Measurements from ENCODE around the gene FBRS.
"Not testable (repeated sequence)": the region's sequence is repeated elsewhere in the genome, so short reads cannot be mapped to it uniquely, and the experiment has no call there.

The FBRS gene

DNA sequence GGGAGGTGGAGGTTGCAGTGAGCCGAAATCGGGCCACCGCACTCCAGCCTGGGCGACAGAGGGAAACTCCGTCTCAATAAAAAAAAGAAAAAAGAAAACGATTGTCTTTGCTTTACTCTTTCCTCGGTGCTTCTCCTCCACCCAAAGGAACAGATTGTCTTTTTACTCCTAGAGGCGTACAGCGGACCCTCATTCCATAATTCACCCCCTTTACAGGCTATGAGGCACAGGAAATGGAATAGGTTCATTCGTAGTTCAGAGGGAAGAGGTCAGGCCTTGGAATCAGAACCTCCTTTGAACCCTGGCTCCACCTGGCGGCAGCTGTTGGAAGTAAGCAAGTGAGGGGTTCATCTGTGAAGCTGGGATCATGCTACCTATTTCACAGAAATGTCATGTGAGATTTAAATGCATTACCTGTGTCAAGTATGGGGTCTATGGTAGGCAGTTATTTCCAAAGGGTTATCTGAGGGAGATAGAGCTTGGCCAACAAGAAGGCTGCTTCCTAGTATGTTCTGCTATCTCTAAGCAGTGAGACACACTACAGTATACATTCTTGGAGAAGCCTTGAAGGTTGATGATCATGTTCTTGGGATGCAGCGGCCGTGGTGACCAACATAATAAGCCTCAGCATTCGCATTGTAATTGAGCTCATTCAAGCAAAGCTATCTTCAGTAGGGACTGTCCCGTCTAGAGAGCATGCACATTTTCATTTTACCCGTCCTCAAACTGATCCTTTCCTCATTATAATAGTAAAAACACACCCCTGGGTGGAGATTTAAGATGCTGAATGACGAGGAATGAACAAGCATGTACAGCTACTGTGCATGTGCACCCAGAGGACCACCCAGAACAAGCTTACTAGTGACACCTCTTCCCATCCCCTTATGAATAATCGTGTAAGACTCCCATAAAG is 29.3 kb upstream of the FBRS start:
- intact Hi-C loops (cut with micrococcal nuclease): no loop called here
- Mint-ChIP-seq H3K27ac (peak overlapping the region; percentile 41), H3K9me3 (no peaks in the 10 kb centered on the region), H3K4me3 (peak overlapping the region; percentile 23), H3K27me3 (no peaks in the 10 kb centered on the region), H3K36me3 (ENCODE audit: low read depth) (no peaks in the 10 kb centered on the region), H3K4me1 (ENCODE audit: low read depth) (peaks cover 6% of the 10 kb centered on the region)

GRCh38 chr16:30632454-30632853 is 25.8 kb upstream of the FBRS start:
- not testable (repeated sequence) for H3K36me3 Mint-ChIP-seq (ENCODE audit: low read depth); H3K9me3 Mint-ChIP-seq; H3K27me3 Mint-ChIP-seq; H3K4me3 Mint-ChIP-seq; H3K27ac Mint-ChIP-seq
- H3K4me1 Mint-ChIP-seq (ENCODE audit: low read depth): peaks cover 19% of the 10 kb centered on the region
- intact Hi-C loops (cut with micrococcal nuclease): loop anchor here (10.0 kb wide), 1 partner anchor 62 kb away; the partner anchor contains the start of gene SRCAP

GRCh38 chr16:30633526-30633925 is 24.7 kb upstream of the FBRS start:
- peaks cover 18% of the 10 kb centered on the region for H3K4me1 Mint-ChIP-seq (ENCODE audit: low read depth)
- no peaks in the 10 kb centered on the region for H3K9me3 Mint-ChIP-seq
- intact Hi-C loops (cut with micrococcal nuclease): loop anchor here (10.0 kb wide), 1 partner anchor 61 kb away; the partner anchor contains the start of gene SRCAP
- H3K27ac Mint-ChIP-seq: peak overlapping the region; percentile 93
- no peaks in the 10 kb centered on the region for H3K36me3 Mint-ChIP-seq (ENCODE audit: low read depth)
- H3K4me3 Mint-ChIP-seq: peak overlapping the region; percentile 77
- no peaks in the 10 kb centered on the region for H3K27me3 Mint-ChIP-seq

GRCh38 chr16:30636599-30636998 is 21.6 kb upstream of the FBRS start:
- Mint-ChIP-seq H3K4me1 (ENCODE audit: low read depth) (peaks cover 13% of the 10 kb centered on the region), H3K4me3 (no peak overlapping the region), H3K27ac (peak overlapping the region; percentile 36), H3K27me3 (peaks cover 2% of the 10 kb centered on the region), H3K36me3 (ENCODE audit: low read depth) (no peaks in the 10 kb centered on the region), H3K9me3 (no peaks in the 10 kb centered on the region)
- intact Hi-C loops (cut with micrococcal nuclease): loop anchor here (10.0 kb wide), 1 partner anchor 58 kb away; the partner anchor contains the start of gene SRCAP

GRCh38 chr16:30637139-30637538 is 21.1 kb upstream of the FBRS start:
- intact Hi-C loops (cut with micrococcal nuclease): loop anchor here (10.0 kb wide), 1 partner anchor 58 kb away; the partner anchor contains the start of gene SRCAP
- H3K9me3 Mint-ChIP-seq; H3K4me3 Mint-ChIP-seq; H3K27me3 Mint-ChIP-seq; H3K36me3 Mint-ChIP-seq (ENCODE audit: low read depth): not testable (repeated sequence)
- peaks cover 13% of the 10 kb centered on the region for H3K4me1 Mint-ChIP-seq (ENCODE audit: low read depth)
- H3K27ac Mint-ChIP-seq: peak overlapping the region; percentile 20

- Mint-ChIP-seq H3K4me1 (ENCODE audit: low read depth) (peaks cover 13% of the 10 kb centered on the region), H3K36me3 (ENCODE audit: low read depth) (no peaks in the 10 kb centered on the region), H3K27me3 (peaks cover 2% of the 10 kb centered on the region), H3K4me3 (no peak overlapping the region), H3K9me3 (no peaks in the 10 kb centered on the region), H3K27ac (peak overlapping the region; percentile 20)
- intact Hi-C loops (cut with micrococcal nuclease): loop anchor here (10.0 kb wide), 1 partner anchor 57 kb away; the partner anchor contains the start of gene SRCAP
Measured at GRCh38 chr16:30637944-30638343, 20.3 kb upstream of the FBRS start.

DNA sequence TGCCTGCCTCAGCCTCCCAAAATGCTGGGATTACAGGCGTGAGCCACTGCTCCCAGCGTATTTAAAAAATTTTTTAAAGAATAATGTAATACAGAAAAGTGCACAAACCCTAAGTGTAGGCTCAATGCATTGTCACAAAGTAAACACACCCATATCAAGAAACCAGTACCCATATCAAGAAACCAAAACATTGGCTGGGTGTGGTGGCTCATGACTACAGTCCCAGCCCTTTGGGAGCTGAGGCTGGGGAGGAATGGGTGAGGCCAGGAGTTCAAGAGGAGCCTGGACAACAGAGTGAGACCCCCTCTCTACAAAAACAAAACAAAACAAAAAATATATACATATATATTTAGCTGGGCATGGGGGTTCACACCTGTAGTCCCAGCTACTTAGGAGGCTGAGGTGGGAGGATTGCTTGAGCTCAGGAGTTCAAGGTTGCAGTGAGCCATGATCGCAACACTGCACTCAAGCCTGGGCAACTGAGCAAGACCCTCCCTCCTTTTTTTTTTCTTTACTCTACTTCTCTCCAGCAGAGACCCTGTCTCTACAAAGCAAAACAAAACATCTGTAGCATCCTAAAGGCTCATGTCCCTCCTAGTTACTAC is 16.8 kb upstream of the FBRS start:
- Mint-ChIP-seq H3K27me3 (peaks cover 2% of the 10 kb centered on the region), H3K36me3 (ENCODE audit: low read depth) (no peaks in the 10 kb centered on the region), H3K4me3 (no peak overlapping the region), H3K9me3 (no peaks in the 10 kb centered on the region), H3K4me1 (ENCODE audit: low read depth) (peaks cover 12% of the 10 kb centered on the region), H3K27ac (no peak overlapping the region)
- intact Hi-C loops (cut with micrococcal nuclease): no loop called here

- no peaks in the 10 kb centered on the region for H3K27me3 Mint-ChIP-seq
- intact Hi-C loops (cut with micrococcal nuclease): no loop called here
- H3K4me1 Mint-ChIP-seq (ENCODE audit: low read depth): peaks cover 12% of the 10 kb centered on the region
- H3K36me3 Mint-ChIP-seq (ENCODE audit: low read depth): no peaks in the 10 kb centered on the region
- no peak overlapping the region for H3K4me3 Mint-ChIP-seq
- no peaks in the 10 kb centered on the region for H3K9me3 Mint-ChIP-seq
- no peak overlapping the region for H3K27ac Mint-ChIP-seq
Measured at GRCh38 chr16:30644334-30644830, 13.8 kb upstream of the FBRS start.

DNA sequence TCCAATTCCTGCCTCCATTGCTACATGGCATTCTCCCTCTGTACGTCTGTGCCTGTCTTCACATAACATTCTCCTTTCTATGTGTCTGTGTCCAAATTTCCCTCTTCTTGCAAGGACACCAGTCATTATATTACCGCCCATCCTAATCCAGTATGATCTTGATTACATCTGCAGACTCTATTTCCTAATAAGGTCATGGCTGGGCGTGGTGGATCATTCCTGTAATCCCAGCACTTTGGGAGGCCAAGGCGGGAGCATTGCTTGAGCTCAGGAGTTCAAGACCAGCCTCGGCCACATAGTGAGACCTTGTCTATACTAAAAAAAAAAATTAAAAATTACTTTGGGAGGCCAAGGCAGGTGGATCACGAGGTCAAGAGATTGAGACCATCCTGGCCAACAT is 12.5 kb upstream of the FBRS start:
- no peak overlapping the region for H3K27ac Mint-ChIP-seq
- H3K27me3 Mint-ChIP-seq: no peaks in the 10 kb centered on the region
- H3K4me3 Mint-ChIP-seq: no peak overlapping the region
- peaks cover 5% of the 10 kb centered on the region for H3K36me3 Mint-ChIP-seq (ENCODE audit: low read depth)
- no peaks in the 10 kb centered on the region for H3K9me3 Mint-ChIP-seq
- intact Hi-C loops (cut with micrococcal nuclease): no loop called here
- peaks cover 19% of the 10 kb centered on the region for H3K4me1 Mint-ChIP-seq (ENCODE audit: low read depth)

- no peaks in the 10 kb centered on the region for H3K27me3 Mint-ChIP-seq
- intact Hi-C loops (cut with micrococcal nuclease): no loop called here
- no peak overlapping the region for H3K4me3 Mint-ChIP-seq
- H3K36me3 Mint-ChIP-seq (ENCODE audit: low read depth): peaks cover 20% of the 10 kb centered on the region
- H3K9me3 Mint-ChIP-seq: no peaks in the 10 kb centered on the region
- peaks cover 26% of the 10 kb centered on the region for H3K4me1 Mint-ChIP-seq (ENCODE audit: low read depth)
- H3K27ac Mint-ChIP-seq: no peak overlapping the region
Measured at GRCh38 chr16:30647274-30647571, 11.0 kb upstream of the FBRS start.

DNA sequence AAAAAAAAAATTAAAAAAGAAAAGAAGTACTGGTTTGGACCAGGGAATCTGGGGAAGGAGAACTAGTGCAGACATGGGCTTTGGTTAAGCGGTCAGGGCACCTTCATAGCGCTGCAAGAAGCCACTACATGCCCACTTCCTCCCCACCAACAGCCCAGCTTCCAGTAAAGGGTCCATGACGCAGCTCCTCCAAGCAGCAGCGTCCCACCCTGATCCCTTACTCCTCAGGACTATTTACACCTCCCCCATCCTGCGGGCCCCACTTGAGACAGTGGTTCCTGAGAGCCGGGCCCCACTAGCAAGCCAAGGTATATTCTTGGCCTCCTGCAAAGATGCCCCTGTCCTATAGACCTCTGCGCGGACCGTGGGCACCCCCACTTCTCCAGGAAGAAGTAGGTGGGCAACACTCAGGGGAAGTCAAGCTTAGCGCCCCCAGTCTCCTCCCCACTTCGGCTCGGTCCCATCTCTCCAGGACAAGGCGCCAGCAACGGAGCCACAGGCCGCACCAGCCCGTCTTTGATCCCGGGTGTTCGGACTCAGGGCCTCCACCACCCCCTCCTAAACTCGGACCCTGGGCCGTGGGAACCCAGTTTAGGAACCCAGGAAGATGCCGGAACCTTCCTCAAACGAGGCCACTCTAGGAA is 8.4 kb upstream of the FBRS start:
- H3K9me3 Mint-ChIP-seq: no peaks in the 10 kb centered on the region
- peak overlapping the region; percentile 90 for H3K4me3 Mint-ChIP-seq
- peaks cover 38% of the 10 kb centered on the region for H3K4me1 Mint-ChIP-seq (ENCODE audit: low read depth)
- no peaks in the 10 kb centered on the region for H3K27me3 Mint-ChIP-seq
- intact Hi-C loops (cut with micrococcal nuclease): loop anchor here (1.0 to 2.0 kb wide), 4 partner anchors 8 to 273 kb away; partner anchors contain the start of genes FBRS, FBXL19 and SRCAP
- peak overlapping the region; percentile 99 for H3K27ac Mint-ChIP-seq
- H3K36me3 Mint-ChIP-seq (ENCODE audit: low read depth): peaks cover 46% of the 10 kb centered on the region

DNA sequence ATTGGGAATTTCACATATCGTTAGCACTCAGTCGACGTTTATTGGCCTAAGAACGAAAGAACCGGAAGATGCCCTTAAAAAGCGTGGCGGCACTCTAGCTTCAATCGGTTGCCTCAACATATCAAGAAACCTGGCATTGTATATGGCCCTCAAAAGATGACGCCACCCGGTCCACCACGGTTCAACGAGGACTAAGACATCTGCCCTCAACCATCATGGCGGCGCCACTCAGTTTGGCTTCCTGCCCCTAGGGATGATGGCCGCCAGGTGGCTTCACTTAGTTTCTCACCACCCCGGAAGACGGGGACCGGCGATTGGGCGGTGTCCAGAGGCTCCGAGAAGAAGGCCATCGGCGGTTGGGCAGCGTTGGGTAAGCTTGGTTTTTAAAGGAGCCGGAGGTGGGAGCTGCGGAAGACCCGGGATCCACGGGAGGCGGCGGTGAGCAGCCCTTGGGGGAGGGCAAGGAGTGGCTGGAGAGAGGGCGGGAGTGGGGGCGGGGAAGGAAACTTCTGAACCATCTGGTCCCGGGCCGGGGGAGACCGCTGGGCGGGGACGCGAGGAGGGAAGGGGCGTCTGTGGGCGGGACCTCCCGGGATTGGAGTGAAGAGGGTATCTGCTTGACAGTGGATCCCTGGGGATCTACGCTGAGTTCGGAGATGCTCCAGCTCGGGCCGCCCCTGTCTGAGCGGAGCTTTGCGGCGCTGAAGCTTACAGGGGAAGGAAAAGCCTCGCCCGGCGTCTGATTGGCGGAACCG is 7.7 kb upstream of the FBRS start, which contains the start of gene PRR14:
Gene PRR14, plus strand, starts transcription at position 592 of the 755 bp plus-strand sequence. CDS start 686 bp downstream, outside the sequence.
- Mint-ChIP-seq H3K36me3 (ENCODE audit: low read depth) (peaks cover 53% of the 10 kb centered on the region), H3K4me3 (peak within 1 kb of the TSS; percentile 90), H3K4me1 (ENCODE audit: low read depth) (peaks cover 43% of the 10 kb centered on the region), H3K9me3 (no peaks in the 10 kb centered on the region), H3K27me3 (no peaks in the 10 kb centered on the region), H3K27ac (peak within 1 kb of the TSS; percentile 99)
- intact Hi-C loops (cut with micrococcal nuclease): loop anchor here (1.0 to 2.0 kb wide), 4 partner anchors 8 to 272 kb away; partner anchors contain the start of genes FBRS, FBXL19 and SRCAP
